ENCODE measurements around the gene NELFE.

DNA sequence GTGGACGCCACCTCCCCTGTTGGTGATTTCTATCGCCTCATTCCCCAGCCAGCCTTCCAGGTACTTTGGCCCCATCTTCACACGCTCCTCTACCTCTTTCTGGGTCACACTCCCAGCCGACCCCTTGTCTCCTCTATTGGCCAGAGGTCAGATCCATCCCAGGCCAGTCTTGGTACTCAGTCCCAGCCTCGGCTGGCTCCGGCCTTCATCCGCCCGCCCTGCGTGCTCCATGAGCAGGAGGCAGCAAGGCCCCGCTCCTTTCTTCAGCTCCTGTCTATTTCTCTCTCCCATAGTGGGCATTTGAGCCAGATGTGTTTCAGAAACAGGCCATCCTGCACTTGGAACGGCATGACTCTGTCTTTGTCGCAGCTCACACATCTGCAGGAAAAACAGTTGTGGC lies 2.8 kb upstream of the NELFE start:
- TF ChIP-seq POLR2A (IDR thresholded peaks at IDR 0.05; ENCODE audit: low read depth, low read length) (no peak), POLR2AphosphoS5 (IDR thresholded peaks at IDR 0.05; ENCODE audit: low read depth, low read length) (no peak), SPI1 (IDR thresholded peaks at IDR 0.05; ENCODE audit: low read depth, low read length) (no peak), TAF1 (IDR thresholded peaks at IDR 0.05; ENCODE audit: low read depth, low read length) (no peak), PAX5 (IDR thresholded peaks at IDR 0.05; ENCODE audit: insufficient read depth, low read length, severe bottlenecking) (no peak), POU2F2 (IDR thresholded peaks at IDR 0.05; ENCODE audit: low read depth, low read length) (no peak)

Data from GM12891 (cell line).